Suprapubic skin (tissue), 4 donors: ENCODE results near the gene ARVCF.

Source experiments
- EP300 ChIP-seq: sonication (generic); formaldehyde crosslinking; IDR thresholded peaks from one replicate; pipeline ENCODE4 v1.6.1; 2017; ENCODE audit warnings: antibody characterized with exemption
- POLR2A ChIP-seq, 2 donors: fragments of 450-650 bp; IDR thresholded peaks; one replicate each; pipeline ENCODE4 v1.6.1; 2017; ENCODE audit warnings: antibody characterized with exemption in 2 of 2, mild to moderate bottlenecking in 2 of 2, moderate library complexity in 2 of 2
- POLR2AphosphoS5 ChIP-seq, 3 donors: sonication (generic); formaldehyde crosslinking; IDR thresholded peaks; one replicate each; pipeline ENCODE4 v1.6.1; 2017; ENCODE audit warnings: antibody characterized with exemption in 3 of 3
- TF ChIP-seq, protein P1 (sequence below), 2 donors: fragments of 200-600 bp in 1 of 2; fragments of 450-650 bp in 1 of 2; sonication (generic) in 1 of 2; IDR thresholded peaks; one replicate each; pipeline ENCODE4 v1.5.1; 2016 to 2019; ENCODE audit warnings: antibody characterized with exemption in 2 of 2, mild to moderate bottlenecking in 1 of 2, moderate library complexity in 1 of 2

DNA sequence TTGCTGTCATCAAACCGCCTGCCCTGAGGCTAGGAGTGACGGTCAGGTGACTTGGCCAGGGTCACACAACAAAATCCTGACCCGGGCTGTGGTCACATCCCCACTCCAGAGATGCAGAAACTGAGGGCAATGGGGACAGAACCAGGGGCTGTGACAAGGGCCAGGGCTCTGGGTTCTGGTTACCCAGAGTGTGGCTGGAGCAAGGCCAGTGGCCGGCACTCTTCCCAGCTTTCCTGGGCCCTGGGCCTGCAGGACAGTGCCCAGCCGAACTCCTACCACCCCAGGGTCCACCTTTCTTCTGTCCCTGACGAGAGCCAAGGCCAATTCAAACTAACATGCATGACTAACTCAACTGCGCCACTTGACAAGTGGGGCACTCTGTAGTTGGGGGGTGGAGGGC, 35.9 kb downstream of the ARVCF start:
- TF ChIP-seq, protein P1, sequence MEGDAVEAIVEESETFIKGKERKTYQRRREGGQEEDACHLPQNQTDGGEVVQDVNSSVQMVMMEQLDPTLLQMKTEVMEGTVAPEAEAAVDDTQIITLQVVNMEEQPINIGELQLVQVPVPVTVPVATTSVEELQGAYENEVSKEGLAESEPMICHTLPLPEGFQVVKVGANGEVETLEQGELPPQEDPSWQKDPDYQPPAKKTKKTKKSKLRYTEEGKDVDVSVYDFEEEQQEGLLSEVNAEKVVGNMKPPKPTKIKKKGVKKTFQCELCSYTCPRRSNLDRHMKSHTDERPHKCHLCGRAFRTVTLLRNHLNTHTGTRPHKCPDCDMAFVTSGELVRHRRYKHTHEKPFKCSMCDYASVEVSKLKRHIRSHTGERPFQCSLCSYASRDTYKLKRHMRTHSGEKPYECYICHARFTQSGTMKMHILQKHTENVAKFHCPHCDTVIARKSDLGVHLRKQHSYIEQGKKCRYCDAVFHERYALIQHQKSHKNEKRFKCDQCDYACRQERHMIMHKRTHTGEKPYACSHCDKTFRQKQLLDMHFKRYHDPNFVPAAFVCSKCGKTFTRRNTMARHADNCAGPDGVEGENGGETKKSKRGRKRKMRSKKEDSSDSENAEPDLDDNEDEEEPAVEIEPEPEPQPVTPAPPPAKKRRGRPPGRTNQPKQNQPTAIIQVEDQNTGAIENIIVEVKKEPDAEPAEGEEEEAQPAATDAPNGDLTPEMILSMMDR (IDR thresholded peaks at IDR 0.05), result no peak
- TF ChIP-seq POLR2AphosphoS5 (IDR thresholded peaks at IDR 0.05) (no peak), POLR2A (IDR thresholded peaks at IDR 0.05) (no peak), EP300 (no peak)
